ENCODE results near the gene LRRC7.

Gene LRRC7

GRCh38 chr1:69728206-69728605, 160.5 kb downstream of the LRRC7 start:
- H3K27ac ChIP-seq (ENCODE audit: low read depth, low read length) = no peak overlapping the region
- H3K79me2 ChIP-seq (ENCODE audit: control insufficient read depth, insufficient read depth, low read length, unreplicated experiment) = no peaks in the 10 kb centered on the region
- H3K27me3 ChIP-seq (ENCODE audit: insufficient read depth, low read length) = no peaks in the 10 kb centered on the region
- no peak overlapping the region for H3K4me3 ChIP-seq (ENCODE audit: low read depth, low read length)
- H2AFZ ChIP-seq (ENCODE audit: low read length, unreplicated experiment) = no peak overlapping the region
- no peaks in the 10 kb centered on the region for H3K4me1 ChIP-seq (ENCODE audit: control insufficient read depth, insufficient read depth, low read length, unreplicated experiment)
- no peaks in the 10 kb centered on the region for H3K36me3 ChIP-seq (ENCODE audit: insufficient read depth, low read length)

- H3K4me1 ChIP-seq (ENCODE audit: control insufficient read depth, insufficient read depth, low read length, unreplicated experiment) = no peaks in the 10 kb centered on the region
- no peak overlapping the region for H3K4me3 ChIP-seq (ENCODE audit: low read depth, low read length)
- H3K27me3 ChIP-seq (ENCODE audit: insufficient read depth, low read length) = no peaks in the 10 kb centered on the region
- no peak overlapping the region for H3K27ac ChIP-seq (ENCODE audit: low read depth, low read length)
- no peaks in the 10 kb centered on the region for H3K79me2 ChIP-seq (ENCODE audit: control insufficient read depth, insufficient read depth, low read length, unreplicated experiment)
- H3K36me3 ChIP-seq (ENCODE audit: insufficient read depth, low read length) = no peaks in the 10 kb centered on the region
- no peak overlapping the region for H2AFZ ChIP-seq (ENCODE audit: low read length, unreplicated experiment)
Measured at GRCh38 chr1:69733061-69733460, 165.3 kb downstream of the LRRC7 start.

GRCh38 chr1:69737527-69738185, 169.9 kb downstream of the LRRC7 start:
- H3K4me1 ChIP-seq (ENCODE audit: control insufficient read depth, insufficient read depth, low read length, unreplicated experiment) = no peaks in the 10 kb centered on the region
- no peaks in the 10 kb centered on the region for H3K36me3 ChIP-seq (ENCODE audit: insufficient read depth, low read length)
- H3K79me2 ChIP-seq (ENCODE audit: control insufficient read depth, insufficient read depth, low read length, unreplicated experiment) = no peaks in the 10 kb centered on the region
- H3K27ac ChIP-seq (ENCODE audit: low read depth, low read length) = no peak overlapping the region
- H3K27me3 ChIP-seq (ENCODE audit: insufficient read depth, low read length) = no peaks in the 10 kb centered on the region
- peak overlapping the region; percentile 54 for H2AFZ ChIP-seq (ENCODE audit: low read length, unreplicated experiment)
- H3K4me3 ChIP-seq (ENCODE audit: low read depth, low read length) = no peak overlapping the region

GRCh38 chr1:69738458-69739250, 170.9 kb downstream of the LRRC7 start:
- Histone ChIP-seq H3K4me1 (ENCODE audit: control insufficient read depth, insufficient read depth, low read length, unreplicated experiment) (no peaks in the 10 kb centered on the region), H2AFZ (ENCODE audit: low read length, unreplicated experiment) (no peak overlapping the region), H3K27ac (ENCODE audit: low read depth, low read length) (no peak overlapping the region), H3K27me3 (ENCODE audit: insufficient read depth, low read length) (no peaks in the 10 kb centered on the region), H3K79me2 (ENCODE audit: control insufficient read depth, insufficient read depth, low read length, unreplicated experiment) (no peaks in the 10 kb centered on the region), H3K4me3 (ENCODE audit: low read depth, low read length) (no peak overlapping the region), H3K36me3 (ENCODE audit: insufficient read depth, low read length) (no peaks in the 10 kb centered on the region)

GRCh38 chr1:69739251-69739605, 171.5 kb downstream of the LRRC7 start:
- Histone ChIP-seq H3K79me2 (ENCODE audit: control insufficient read depth, insufficient read depth, low read length, unreplicated experiment) (no peaks in the 10 kb centered on the region), H2AFZ (ENCODE audit: low read length, unreplicated experiment) (no peak overlapping the region), H3K27ac (ENCODE audit: low read depth, low read length) (no peak overlapping the region), H3K4me1 (ENCODE audit: control insufficient read depth, insufficient read depth, low read length, unreplicated experiment) (no peaks in the 10 kb centered on the region), H3K27me3 (ENCODE audit: insufficient read depth, low read length) (no peaks in the 10 kb centered on the region), H3K36me3 (ENCODE audit: insufficient read depth, low read length) (no peaks in the 10 kb centered on the region), H3K4me3 (ENCODE audit: low read depth, low read length) (no peak overlapping the region)

GRCh38 chr1:69743146-69743545, 175.4 kb downstream of the LRRC7 start:
- Histone ChIP-seq H3K4me1 (ENCODE audit: control insufficient read depth, insufficient read depth, low read length, unreplicated experiment) (no peaks in the 10 kb centered on the region), H3K36me3 (ENCODE audit: insufficient read depth, low read length) (no peaks in the 10 kb centered on the region), H3K4me3 (ENCODE audit: low read depth, low read length) (no peak overlapping the region), H3K27ac (ENCODE audit: low read depth, low read length) (no peak overlapping the region), H2AFZ (ENCODE audit: low read length, unreplicated experiment) (no peak overlapping the region), H3K79me2 (ENCODE audit: control insufficient read depth, insufficient read depth, low read length, unreplicated experiment) (no peaks in the 10 kb centered on the region), H3K27me3 (ENCODE audit: insufficient read depth, low read length) (no peaks in the 10 kb centered on the region)

GRCh38 chr1:69744381-69744780, 176.7 kb downstream of the LRRC7 start:
- Histone ChIP-seq H3K27ac (ENCODE audit: low read depth, low read length) (no peak overlapping the region), H3K4me3 (ENCODE audit: low read depth, low read length) (no peak overlapping the region), H3K27me3 (ENCODE audit: insufficient read depth, low read length) (no peaks in the 10 kb centered on the region), H3K36me3 (ENCODE audit: insufficient read depth, low read length) (no peaks in the 10 kb centered on the region), H3K79me2 (ENCODE audit: control insufficient read depth, insufficient read depth, low read length, unreplicated experiment) (no peaks in the 10 kb centered on the region), H3K4me1 (ENCODE audit: control insufficient read depth, insufficient read depth, low read length, unreplicated experiment) (no peaks in the 10 kb centered on the region), H2AFZ (ENCODE audit: low read length, unreplicated experiment) (no peak overlapping the region)

GRCh38 chr1:69747207-69747606, 179.5 kb downstream of the LRRC7 start:
- no peaks in the 10 kb centered on the region for H3K4me1 ChIP-seq (ENCODE audit: control insufficient read depth, insufficient read depth, low read length, unreplicated experiment)
- no peaks in the 10 kb centered on the region for H3K27me3 ChIP-seq (ENCODE audit: insufficient read depth, low read length)
- no peak overlapping the region for H2AFZ ChIP-seq (ENCODE audit: low read length, unreplicated experiment)
- no peaks in the 10 kb centered on the region for H3K36me3 ChIP-seq (ENCODE audit: insufficient read depth, low read length)
- no peaks in the 10 kb centered on the region for H3K79me2 ChIP-seq (ENCODE audit: control insufficient read depth, insufficient read depth, low read length, unreplicated experiment)
- H3K4me3 ChIP-seq (ENCODE audit: low read depth, low read length) = no peak overlapping the region
- no peak overlapping the region for H3K27ac ChIP-seq (ENCODE audit: low read depth, low read length)

GRCh38 chr1:69750638-69751037, 182.9 kb downstream of the LRRC7 start:
- Histone ChIP-seq H3K27ac (ENCODE audit: low read depth, low read length) (no peak overlapping the region), H2AFZ (ENCODE audit: low read length, unreplicated experiment) (no peak overlapping the region), H3K4me3 (ENCODE audit: low read depth, low read length) (no peak overlapping the region), H3K4me1 (ENCODE audit: control insufficient read depth, insufficient read depth, low read length, unreplicated experiment) (no peaks in the 10 kb centered on the region), H3K79me2 (ENCODE audit: control insufficient read depth, insufficient read depth, low read length, unreplicated experiment) (no peaks in the 10 kb centered on the region), H3K27me3 (ENCODE audit: insufficient read depth, low read length) (no peaks in the 10 kb centered on the region), H3K36me3 (ENCODE audit: insufficient read depth, low read length) (no peaks in the 10 kb centered on the region)

- H2AFZ ChIP-seq (ENCODE audit: low read length, unreplicated experiment) = no peak overlapping the region
- H3K36me3 ChIP-seq (ENCODE audit: insufficient read depth, low read length) = no peaks in the 10 kb centered on the region
- H3K27ac ChIP-seq (ENCODE audit: low read depth, low read length) = no peak overlapping the region
- H3K4me3 ChIP-seq (ENCODE audit: low read depth, low read length) = no peak overlapping the region
- H3K4me1 ChIP-seq (ENCODE audit: control insufficient read depth, insufficient read depth, low read length, unreplicated experiment) = no peaks in the 10 kb centered on the region
- no peaks in the 10 kb centered on the region for H3K27me3 ChIP-seq (ENCODE audit: insufficient read depth, low read length)
- H3K79me2 ChIP-seq (ENCODE audit: control insufficient read depth, insufficient read depth, low read length, unreplicated experiment) = no peaks in the 10 kb centered on the region
Measured at GRCh38 chr1:69752831-69753230, 185.1 kb downstream of the LRRC7 start.

- H3K36me3 ChIP-seq (ENCODE audit: insufficient read depth, low read length) = no peaks in the 10 kb centered on the region
- H2AFZ ChIP-seq (ENCODE audit: low read length, unreplicated experiment) = no peak overlapping the region
- H3K4me1 ChIP-seq (ENCODE audit: control insufficient read depth, insufficient read depth, low read length, unreplicated experiment) = no peaks in the 10 kb centered on the region
- no peak overlapping the region for H3K27ac ChIP-seq (ENCODE audit: low read depth, low read length)
- no peak overlapping the region for H3K4me3 ChIP-seq (ENCODE audit: low read depth, low read length)
- no peaks in the 10 kb centered on the region for H3K27me3 ChIP-seq (ENCODE audit: insufficient read depth, low read length)
- H3K79me2 ChIP-seq (ENCODE audit: control insufficient read depth, insufficient read depth, low read length, unreplicated experiment) = no peaks in the 10 kb centered on the region
Measured at GRCh38 chr1:69754521-69754920, 186.8 kb downstream of the LRRC7 start.

Measured in ACC112 (cell line).